Epithelial cell of proximal tubule (primary cell): ENCODE data around the gene ARFRP1. TPM values are rescaled to one million over a fixed set of nuclear protein-coding genes. Genes with fewer than 3 reads are reported as not detected.

ENCODE experiments used
- DNase-seq: peaks from one replicate; pipeline ENCODE4 v3.0.0-alpha.2; 2011; ENCODE audit warnings: low read depth
- H3K4me3 ChIP-seq: 2 replicates; pipeline ENCODE4 v1.5.1; 2011; ENCODE audit warnings: low read depth, mild to moderate bottlenecking, low read length
- CTCF ChIP-seq: conservative IDR thresholded peaks from 2 replicates; pipeline ENCODE4 v1.5.1; 2012; ENCODE audit warnings: low read depth, mild to moderate bottlenecking, low read length
- total RNA-seq: library from RNA; depleted of rRNA; stranded (reverse); fragments of >200 nt; gene quantifications from 2 replicates; pipeline ENCODE4 v1.2.3, GENCODE V29; 2015

ARFRP1 gene
- total RNA-seq, 1 donor from 2014 or later, result 49.0 TPM

- peak; percentile 48 for DNase-seq
- no peak for TF ChIP-seq CTCF
- peak within 1 kb of the TSS; percentile 75 for H3K4me3 ChIP-seq
These were observed 49.6 kb downstream of the ARFRP1 start, which contains the start of gene RTEL1 for GRCh38 chr20:63657937-63658748. Gene RTEL1, plus strand, starts transcription at chr20:63658312. Its CDS starts 1,091 bp downstream, at chr20:63659403.

GRCh38 chr20:63657260-63657936 is 50.4 kb downstream of the ARFRP1 start:
- TF ChIP-seq CTCF, result no peak
- peak overlapping the region; percentile 75 for H3K4me3 ChIP-seq
- no peak for DNase-seq

GRCh38 chr20:63656451-63656850 is 51.3 kb downstream of the ARFRP1 start:
- TF ChIP-seq CTCF, result no peak
- H3K4me3 ChIP-seq, result no peak overlapping the region
- no peak for DNase-seq

GRCh38 chr20:63655249-63655648 is 52.5 kb downstream of the ARFRP1 start:
- no peak overlapping the region for H3K4me3 ChIP-seq
- no peak for TF ChIP-seq CTCF
- no peak for DNase-seq

- no peak for TF ChIP-seq CTCF
- H3K4me3 ChIP-seq, result peak overlapping the region; percentile 54
- DNase-seq, result no peak
These were observed 53.7 kb downstream of the ARFRP1 start for GRCh38 chr20:63653974-63654668.

GRCh38 chr20:63653041-63653973 is 54.5 kb downstream of the ARFRP1 start, which contains the start of gene STMN3:
Gene STMN3, minus strand, starts transcription at chr20:63653424. Its CDS starts 79 bp downstream, at chr20:63653345.
- H3K4me3 ChIP-seq, result peak within 1 kb of the TSS; percentile 72
- DNase-seq, result no peak
- no peak for TF ChIP-seq CTCF
